Frontal cortex (tissue), 4 donors: ENCODE measurements around the gene USP40. TPM values are rescaled to one million over a fixed set of nuclear protein-coding genes. Genes with fewer than 3 reads are reported as not detected.
"Not testable (repeated sequence)": the region's sequence is repeated elsewhere in the genome, so short reads cannot be mapped to it uniquely, and the experiment has no call there.

Experiments
- DNase-seq, 2 donors: peaks; one replicate each; pipeline ENCODE4 v3.0.0; 2012; ENCODE audit warnings: low spot score in 2 of 2
- FAIRE-seq: peaks from 2 replicates; lab custom pipeline; 2012; peaks lifted over from hg19 to GRCh38; lab: Jason Lieb, UNC
- total RNA-seq: library from RNA; depleted of rRNA; stranded (reverse); fragments of >200 nt; gene quantifications from one replicate; pipeline ENCODE4 v1.2.3, GENCODE V29; 2014
- donor health status: control.
- donor health status: control.
- donor health status: control.

The USP40 gene, protein sequence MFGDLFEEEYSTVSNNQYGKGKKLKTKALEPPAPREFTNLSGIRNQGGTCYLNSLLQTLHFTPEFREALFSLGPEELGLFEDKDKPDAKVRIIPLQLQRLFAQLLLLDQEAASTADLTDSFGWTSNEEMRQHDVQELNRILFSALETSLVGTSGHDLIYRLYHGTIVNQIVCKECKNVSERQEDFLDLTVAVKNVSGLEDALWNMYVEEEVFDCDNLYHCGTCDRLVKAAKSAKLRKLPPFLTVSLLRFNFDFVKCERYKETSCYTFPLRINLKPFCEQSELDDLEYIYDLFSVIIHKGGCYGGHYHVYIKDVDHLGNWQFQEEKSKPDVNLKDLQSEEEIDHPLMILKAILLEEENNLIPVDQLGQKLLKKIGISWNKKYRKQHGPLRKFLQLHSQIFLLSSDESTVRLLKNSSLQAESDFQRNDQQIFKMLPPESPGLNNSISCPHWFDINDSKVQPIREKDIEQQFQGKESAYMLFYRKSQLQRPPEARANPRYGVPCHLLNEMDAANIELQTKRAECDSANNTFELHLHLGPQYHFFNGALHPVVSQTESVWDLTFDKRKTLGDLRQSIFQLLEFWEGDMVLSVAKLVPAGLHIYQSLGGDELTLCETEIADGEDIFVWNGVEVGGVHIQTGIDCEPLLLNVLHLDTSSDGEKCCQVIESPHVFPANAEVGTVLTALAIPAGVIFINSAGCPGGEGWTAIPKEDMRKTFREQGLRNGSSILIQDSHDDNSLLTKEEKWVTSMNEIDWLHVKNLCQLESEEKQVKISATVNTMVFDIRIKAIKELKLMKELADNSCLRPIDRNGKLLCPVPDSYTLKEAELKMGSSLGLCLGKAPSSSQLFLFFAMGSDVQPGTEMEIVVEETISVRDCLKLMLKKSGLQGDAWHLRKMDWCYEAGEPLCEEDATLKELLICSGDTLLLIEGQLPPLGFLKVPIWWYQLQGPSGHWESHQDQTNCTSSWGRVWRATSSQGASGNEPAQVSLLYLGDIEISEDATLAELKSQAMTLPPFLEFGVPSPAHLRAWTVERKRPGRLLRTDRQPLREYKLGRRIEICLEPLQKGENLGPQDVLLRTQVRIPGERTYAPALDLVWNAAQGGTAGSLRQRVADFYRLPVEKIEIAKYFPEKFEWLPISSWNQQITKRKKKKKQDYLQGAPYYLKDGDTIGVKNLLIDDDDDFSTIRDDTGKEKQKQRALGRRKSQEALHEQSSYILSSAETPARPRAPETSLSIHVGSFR
- total RNA-seq, result 5.3 TPM

DNA sequence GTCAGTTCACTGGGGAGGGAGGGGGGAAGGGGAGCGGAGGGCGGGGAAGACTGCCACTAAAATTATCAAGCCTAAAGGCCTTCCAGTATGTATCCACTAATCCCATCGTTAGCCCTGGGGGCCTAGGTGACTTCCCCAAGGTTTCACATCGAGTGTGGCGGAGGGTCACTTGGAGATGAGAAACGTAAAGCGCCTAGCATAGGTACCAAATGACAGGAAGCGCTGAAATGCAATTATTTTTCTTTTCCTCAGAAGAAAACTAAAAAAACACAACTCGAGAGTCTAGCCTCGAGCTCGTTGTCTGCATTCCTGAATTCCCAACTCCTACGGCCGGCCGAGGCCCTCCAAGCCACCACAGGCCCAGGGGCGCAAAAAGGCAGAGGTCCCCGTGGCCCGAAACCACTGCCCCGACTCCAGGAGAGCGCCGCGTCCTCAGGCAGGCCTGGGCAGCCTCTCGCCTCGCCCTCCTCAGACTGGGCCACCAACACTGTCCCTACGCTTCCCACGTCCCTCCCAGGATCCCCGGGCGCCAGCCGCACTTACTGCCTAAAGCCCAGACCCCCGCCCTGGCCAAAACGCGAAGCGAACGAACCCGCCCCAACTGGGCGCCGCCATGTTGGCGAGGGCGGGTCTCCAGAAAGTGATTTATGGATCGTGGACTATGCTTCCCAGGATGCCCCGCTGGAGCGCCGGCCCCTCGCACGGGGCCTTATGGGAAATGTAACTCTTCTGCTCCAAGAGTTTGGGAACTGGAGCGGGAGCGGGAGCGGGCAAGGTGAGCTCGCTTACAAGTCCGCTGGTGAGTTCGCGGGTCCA lies at the start of gene USP40:
USP40 (minus strand) TSS at position 642 of the 816 bp plus-strand sequence. CDS start 1,228 bp downstream, outside the sequence.
- no peak for FAIRE-seq

DNA sequence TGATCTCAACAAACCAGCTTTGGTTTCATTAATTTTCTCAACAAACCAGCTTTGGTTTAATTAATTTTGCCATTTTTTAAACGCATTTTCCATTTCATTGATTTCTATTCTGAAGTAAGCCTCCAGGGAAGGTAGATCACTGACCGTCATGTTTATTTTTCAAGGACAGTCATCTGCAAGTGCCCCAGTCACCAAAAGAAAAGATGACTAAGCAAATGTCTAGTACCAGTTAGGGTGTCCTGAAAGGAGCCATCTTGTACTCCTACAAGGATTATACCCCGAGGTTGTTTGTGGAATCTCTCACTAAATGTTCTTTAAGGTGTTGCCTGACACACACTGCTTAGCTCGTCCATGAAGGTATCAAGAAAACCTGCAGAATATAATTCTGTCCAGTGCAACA lies 44.7 kb upstream of the USP40 start:
- DNase-seq, result no peak
- no peak for FAIRE-seq

More for the DNA sequence above, at the start of gene USP40:
- peak; percentile 38 to 63 for DNase-seq

GRCh38 chr2:233605680-233606079 lies 39.1 kb upstream of the USP40 start:
- FAIRE-seq, result no peak
- DNase-seq, result no peak

GRCh38 chr2:233604826-233605225 lies 38.2 kb upstream of the USP40 start:
- no peak for FAIRE-seq
- DNase-seq, result no peak

GRCh38 chr2:233603520-233603919 lies 36.9 kb upstream of the USP40 start:
- DNase-seq (no peak), FAIRE-seq (no peak)

- no peak for FAIRE-seq
- no peak for DNase-seq
Measured at GRCh38 chr2:233602076-233602475, 35.5 kb upstream of the USP40 start.

- FAIRE-seq (no peak), DNase-seq (no peak)
Measured at GRCh38 chr2:233600386-233600785, 33.8 kb upstream of the USP40 start.

GRCh38 chr2:233598952-233599351 lies 32.4 kb upstream of the USP40 start:
- FAIRE-seq (no peak), DNase-seq (no peak)

DNA sequence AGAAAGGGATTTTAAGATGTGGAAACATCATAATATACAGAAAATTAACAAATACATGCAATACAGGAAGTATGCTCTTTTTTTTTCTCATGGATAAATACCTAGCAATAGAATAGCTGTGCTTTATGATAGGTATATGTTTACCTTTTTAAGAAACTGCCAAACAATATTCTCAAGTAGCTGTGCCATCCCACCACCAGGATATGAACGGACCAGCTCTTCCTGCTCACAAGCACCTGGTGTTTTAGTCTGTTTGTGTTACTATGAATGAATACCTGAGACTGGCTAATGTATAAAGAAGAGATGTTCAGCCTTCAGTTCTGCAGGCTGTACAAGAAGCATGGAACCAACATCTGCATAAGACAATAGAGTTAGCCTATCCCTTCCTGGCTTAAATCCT lies 30.9 kb upstream of the USP40 start:
- DNase-seq (no peak), FAIRE-seq (no peak)

DNA sequence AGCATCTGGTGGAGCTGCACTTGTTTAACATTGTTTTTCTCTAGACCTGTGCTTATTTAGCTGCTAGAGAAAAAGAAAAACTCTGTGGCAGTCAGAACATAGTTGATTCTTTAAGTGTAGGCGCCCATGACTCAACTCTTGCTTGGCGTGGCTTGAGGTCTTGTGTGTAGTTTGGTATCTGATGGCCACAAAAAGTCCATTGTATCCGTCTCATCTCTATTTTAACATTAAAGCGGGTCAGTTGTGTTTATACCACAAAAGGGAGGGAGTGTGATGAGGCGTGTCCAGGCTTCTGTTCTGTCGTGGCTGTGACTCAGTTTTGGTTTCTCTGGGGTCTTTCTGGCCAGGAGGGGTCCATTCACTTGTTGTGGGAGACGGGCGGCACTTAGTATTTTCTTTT lies 26.6 kb upstream of the USP40 start:
- FAIRE-seq (no peak), DNase-seq (no peak)

DNA sequence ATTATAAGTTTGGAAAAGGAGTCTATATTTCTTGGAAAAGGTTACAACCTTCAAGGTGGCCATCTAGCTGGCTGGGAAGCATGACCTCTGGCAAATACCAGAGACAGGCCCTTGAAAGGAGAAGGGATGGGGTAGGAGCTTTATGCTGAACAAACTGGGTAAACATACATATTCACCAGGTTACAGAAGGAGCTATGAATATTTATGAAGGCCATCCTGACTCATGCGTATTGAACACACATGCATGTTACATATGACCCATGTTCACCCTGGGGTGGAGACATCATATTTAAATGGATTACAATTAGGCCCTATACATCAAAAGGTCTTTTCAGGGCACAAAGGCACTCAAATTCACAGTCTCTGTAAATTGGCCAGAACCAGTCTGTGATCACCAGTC lies 26.1 kb upstream of the USP40 start:
- DNase-seq, FAIRE-seq: not testable (repeated sequence)

GRCh38 chr2:233588400-233588799 lies 21.8 kb upstream of the USP40 start:
- no peak for FAIRE-seq
- no peak for DNase-seq

DNA sequence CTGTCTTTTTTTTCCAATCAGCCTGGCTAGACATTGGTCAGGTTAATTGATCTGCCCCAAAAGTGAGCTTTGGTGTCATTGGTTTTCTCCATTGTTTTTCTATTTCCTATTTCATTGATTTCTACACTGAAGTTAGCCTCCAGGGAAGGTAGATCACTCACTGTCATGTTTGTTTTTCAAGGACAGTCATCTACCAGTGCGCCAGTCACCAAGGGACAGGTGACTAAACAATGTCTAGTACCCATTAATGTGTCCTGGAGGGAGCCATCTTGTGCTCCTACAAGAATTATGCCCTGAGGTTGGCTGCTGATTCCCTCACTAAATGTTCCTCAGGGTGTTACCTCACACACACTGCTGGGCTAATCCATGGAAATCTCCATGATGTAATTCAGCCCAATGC lies 17.6 kb upstream of the USP40 start:
- DNase-seq, result no peak
- no peak for FAIRE-seq

DNA sequence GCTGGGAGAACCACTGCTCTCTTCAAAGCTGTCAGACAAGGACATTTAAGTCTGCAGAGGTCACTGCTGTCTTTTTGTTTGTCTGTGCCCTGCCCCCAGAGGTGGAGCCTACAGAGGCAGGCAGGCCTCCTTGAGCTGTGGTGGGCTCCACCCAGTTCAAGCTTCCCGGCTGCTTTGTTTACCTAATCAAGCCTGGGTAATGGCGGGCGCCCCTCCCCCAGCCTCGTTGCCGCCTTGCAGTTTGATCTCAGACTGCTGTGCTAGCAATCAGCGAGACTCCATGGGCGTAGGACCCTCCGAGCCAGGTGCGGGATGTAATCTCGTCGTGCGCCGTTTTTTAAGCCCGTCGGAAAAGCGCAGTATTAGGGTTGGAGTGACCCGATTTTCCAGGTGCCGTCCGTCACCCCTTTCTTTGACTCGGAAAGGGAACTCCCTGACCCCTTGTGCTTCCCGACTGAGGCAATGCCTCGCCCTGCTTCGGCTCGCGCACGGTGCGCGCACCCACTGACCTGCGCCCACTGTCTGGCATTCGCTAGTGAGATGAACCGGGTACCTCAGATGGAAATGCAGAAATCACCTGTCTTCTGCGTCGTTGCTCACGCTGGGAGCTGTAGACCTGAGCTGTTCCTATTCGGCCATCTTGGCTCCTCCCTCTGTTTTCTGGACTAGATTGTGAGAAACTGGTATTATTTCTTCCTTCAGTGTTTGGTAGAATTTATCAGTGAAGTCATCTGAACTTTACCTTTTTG lies 16.8 kb upstream of the USP40 start:
- FAIRE-seq, DNase-seq: not testable (repeated sequence)

GRCh38 chr2:233577341-233577740 lies 10.8 kb upstream of the USP40 start:
- DNase-seq, FAIRE-seq: not testable (repeated sequence)

- DNase-seq, result no peak
- no peak for FAIRE-seq
Measured at GRCh38 chr2:233572468-233572867, 5.9 kb upstream of the USP40 start.

DNA sequence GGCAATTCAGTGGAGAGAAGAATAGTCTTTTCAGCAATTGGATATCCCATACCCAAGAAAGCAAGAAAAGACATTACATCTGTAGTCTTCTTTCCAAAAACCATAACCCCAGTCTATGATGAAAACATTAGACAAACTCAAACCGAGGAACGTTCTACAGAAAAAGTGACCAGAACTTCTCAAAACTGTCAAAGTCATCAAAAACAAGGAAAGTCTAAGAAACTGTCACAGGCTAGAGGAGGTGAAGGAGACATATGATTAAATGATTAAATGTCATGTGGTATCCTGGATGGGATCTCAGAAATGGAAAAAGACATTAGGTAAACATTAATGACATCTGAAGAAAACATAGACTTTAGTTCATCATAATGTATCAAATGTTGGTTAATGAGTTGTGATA lies 4.9 kb upstream of the USP40 start:
- FAIRE-seq, result no peak
- no peak for DNase-seq

- DNase-seq, result no peak
- no peak for FAIRE-seq
Measured at GRCh38 chr2:233571001-233571400, 4.4 kb upstream of the USP40 start.

DNA sequence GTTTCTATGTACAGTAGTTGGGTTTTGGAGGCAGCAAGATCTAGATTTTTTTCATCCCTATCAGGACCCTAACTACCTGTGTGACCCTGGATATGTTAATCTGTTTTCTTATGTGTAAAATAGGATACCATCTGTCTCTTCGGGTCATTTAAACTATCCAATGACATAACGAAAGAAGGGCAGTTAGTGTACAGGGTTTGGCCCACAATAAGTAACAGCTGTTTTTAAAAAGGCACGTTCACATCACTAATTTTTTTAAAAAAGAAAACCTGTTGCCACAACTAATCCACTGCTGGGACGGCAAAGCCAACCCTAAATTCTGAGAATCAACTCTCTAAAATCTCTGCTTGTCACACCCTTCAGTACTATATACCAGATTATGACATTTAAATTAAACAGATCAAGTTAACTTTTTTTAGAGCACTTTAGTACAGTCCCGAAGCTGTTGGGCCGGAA lies 869 bp downstream of the USP40 start:
- DNase-seq (no peak), FAIRE-seq (no peak)
